Neuronal stem cell (in vitro differentiated cells): ENCODE measurements around the gene DENND2A.

ENCODE experiments used
- DNase-seq: peaks from one replicate; pipeline ENCODE4 v3.0.0-alpha.2; 2013; ENCODE audit warnings: low spot score
- H2AFZ ChIP-seq: one replicate; pipeline ENCODE4 v1.6.1; 2013; ENCODE audit warnings: mild to moderate bottlenecking, low read length, inconsistent platforms
- H2AK5ac ChIP-seq: 2 replicates; pipeline ENCODE4 v1.6.1; 2013; ENCODE audit warnings: low read depth, mild to moderate bottlenecking, inconsistent platforms, low read length, moderate library complexity, mixed read lengths
- H2BK120ac ChIP-seq: 2 replicates; pipeline ENCODE4 v1.6.1; 2013; ENCODE audit warnings: low read depth, mild to moderate bottlenecking, inconsistent platforms, low read length, moderate library complexity, mixed read lengths
- H2BK12ac ChIP-seq: one replicate; pipeline ENCODE4 v1.6.1; 2013; ENCODE audit warnings: low read length, inconsistent platforms
- H2BK15ac ChIP-seq: 2 replicates; pipeline ENCODE4 v1.6.1; 2013; ENCODE audit warnings: mild to moderate bottlenecking, low read length, inconsistent platforms, mixed read lengths
- H2BK5ac ChIP-seq: one replicate; pipeline ENCODE4 v1.6.1; 2013; ENCODE audit warnings: inconsistent platforms, mild to moderate bottlenecking, low read length, moderate library complexity
- H3K14ac ChIP-seq: one replicate; pipeline ENCODE4 v1.6.1; 2013; ENCODE audit warnings: low read length, inconsistent platforms
- H3K18ac ChIP-seq: 2 replicates; pipeline ENCODE4 v1.6.1; 2013; ENCODE audit warnings: low read length, inconsistent platforms
- H3K23ac ChIP-seq: 2 replicates; pipeline ENCODE4 v1.6.1; 2013; ENCODE audit warnings: low read depth, mild to moderate bottlenecking, mixed read lengths, low read length, inconsistent platforms; ENCODE audit not compliant: poor library complexity
- H3K27ac ChIP-seq: replicated peaks from 3 replicates; pipeline ENCODE4 v1.5.1; 2013; ENCODE audit warnings: low read length, inconsistent platforms
- H3K27me3 ChIP-seq, 3 experiments: 2 replicates each; pipeline ENCODE4 v1.6.1; 2013; ENCODE audit warnings: low read length in 3 of 3, mild to moderate bottlenecking in 2 of 3, inconsistent platforms in 1 of 3, low read depth in 1 of 3, mixed read lengths in 1 of 3, moderate library complexity in 1 of 3; ENCODE audit not compliant: control insufficient read depth in 3 of 3, insufficient read depth in 3 of 3
- H3K36me3 ChIP-seq, 2 donors: replicated peaks in 1 of 2; 2 replicates each; pipeline ENCODE4 v1.6.1; 2013; ENCODE audit warnings: low read length in 2 of 2; ENCODE audit not compliant: control insufficient read depth in 2 of 2, insufficient read depth in 2 of 2
- H3K4ac ChIP-seq: 2 replicates; pipeline ENCODE4 v1.6.1; 2013; ENCODE audit warnings: inconsistent platforms, mild to moderate bottlenecking, low read length, moderate library complexity
- H3K4me1 ChIP-seq, 2 donors: 1 replicate in 1 of 2; 2 replicates in 1 of 2; pipeline ENCODE4 v1.6.1; 2013; ENCODE audit warnings: low read length in 2 of 2, low read depth in 1 of 2; ENCODE audit not compliant: control insufficient read depth in 2 of 2, insufficient read depth in 1 of 2
- H3K4me2 ChIP-seq: one replicate; pipeline ENCODE4 v1.6.1; 2013; ENCODE audit warnings: mild to moderate bottlenecking, low read length, inconsistent platforms; ENCODE audit not compliant: insufficient read depth, poor library complexity, severe bottlenecking
- H3K4me3 ChIP-seq, 2 donors: 2 replicates each; pipeline ENCODE4 v1.5.1; 2013; ENCODE audit warnings: low read length in 2 of 2, mild to moderate bottlenecking in 2 of 2, inconsistent platforms in 1 of 2, moderate library complexity in 1 of 2
- H3K79me1 ChIP-seq: one replicate; pipeline ENCODE4 v1.6.1; 2013; ENCODE audit warnings: low read depth, mild to moderate bottlenecking, inconsistent platforms, low read length, moderate library complexity
- H3K9ac ChIP-seq: one replicate; pipeline ENCODE4 v1.6.1; 2013; ENCODE audit warnings: mild to moderate bottlenecking, low read depth, low read length, inconsistent platforms; ENCODE audit not compliant: poor library complexity
- H3K9me3 ChIP-seq, 2 donors: replicated peaks in 1 of 2; 2 replicates each; pipeline versions ENCODE3 to v1.6.1; 2013; ENCODE audit warnings: low read length in 2 of 2, mild to moderate bottlenecking in 2 of 2, inconsistent platforms in 1 of 2, low read depth in 1 of 2, mixed read lengths in 1 of 2, moderate library complexity in 1 of 2; ENCODE audit not compliant: control insufficient read depth in 2 of 2, insufficient read depth in 1 of 2
- H4K8ac ChIP-seq: one replicate; pipeline ENCODE4 v1.6.1; 2013; ENCODE audit warnings: low read depth, mild to moderate bottlenecking, inconsistent platforms, low read length, moderate library complexity
- H4K91ac ChIP-seq: one replicate; pipeline ENCODE4 v1.6.1; 2013; ENCODE audit warnings: low read length, low read depth, mild to moderate bottlenecking, inconsistent platforms; ENCODE audit not compliant: poor library complexity
- WGBS, 2 donors: extraction: QIAGEN DNeasy Blood & Tissue Kit; methylation state at CpG; one replicate each; pipeline ENCODE4 v1.1.7; 2013; ENCODE audit warnings: missing lambda C conversion rate in 2 of 2, mixed read lengths in 1 of 2; ENCODE audit not compliant: insufficient read length in 2 of 2, insufficient replicate concordance in 1 of 2; ENCODE audit errors: extremely low coverage in 2 of 2; 5-methylcytosine and 5-hydroxymethylcytosine counted together

Gene DENND2A

GRCh38 chr7:140497241-140497769 is 143.3 kb downstream of the DENND2A start:
- DNase-seq, result no peak
- H3K4me1 ChIP-seq, result peaks cover 0 to 2% of the 10 kb centered on the region in 2 donors
- no peaks in the 10 kb centered on the region for H3K27me3 ChIP-seq
- H3K36me3 ChIP-seq, result no peaks in the 10 kb centered on the region
- no peak overlapping the region for H3K4me2 ChIP-seq
- no CpG with 5 or more reads among the region's 5 CpGs for WGBS, 2 donors
- no peak overlapping the region for H2BK15ac ChIP-seq
- no peak overlapping the region for H4K8ac ChIP-seq
- H3K14ac ChIP-seq, result no peak overlapping the region
- no peak overlapping the region for H2BK5ac ChIP-seq
- H3K9me3 ChIP-seq, result no peaks in the 10 kb centered on the region
- no peak overlapping the region for H3K18ac ChIP-seq
- no peak overlapping the region for H3K4ac ChIP-seq
- no peak overlapping the region for H2AK5ac ChIP-seq
- H3K79me1 ChIP-seq, result no peaks in the 10 kb centered on the region
- no peak overlapping the region for H2AFZ ChIP-seq
- no peak overlapping the region for H3K4me3 ChIP-seq
- H4K91ac ChIP-seq, result no peak overlapping the region
- no peak overlapping the region for H3K9ac ChIP-seq
- no peak overlapping the region for H3K27ac ChIP-seq
- H2BK12ac ChIP-seq, result no peak overlapping the region
- no peak overlapping the region for H2BK120ac ChIP-seq
- H3K23ac ChIP-seq, result no peak overlapping the region

GRCh38 chr7:140495514-140496097 is 145.0 kb downstream of the DENND2A start:
- H2BK12ac ChIP-seq, result no peak overlapping the region
- H3K27ac ChIP-seq, result no peak overlapping the region
- peak overlapping the region; percentile 80 for H3K23ac ChIP-seq
- no peak overlapping the region for H3K4me2 ChIP-seq
- H3K4me1 ChIP-seq, result peaks cover 0 to 2% of the 10 kb centered on the region in 2 donors
- no peaks in the 10 kb centered on the region for H3K36me3 ChIP-seq
- no peak overlapping the region for H3K9ac ChIP-seq
- no peak overlapping the region for H3K4ac ChIP-seq
- peak overlapping the region; percentile 56 for H3K14ac ChIP-seq
- H2BK15ac ChIP-seq, result no peak overlapping the region
- H4K91ac ChIP-seq, result no peak overlapping the region
- H2BK5ac ChIP-seq, result no peak overlapping the region
- no peaks in the 10 kb centered on the region for H3K27me3 ChIP-seq
- H2AK5ac ChIP-seq, result no peak overlapping the region
- H3K18ac ChIP-seq, result peak overlapping the region; percentile 83
- peak overlapping the region; percentile 17 for H4K8ac ChIP-seq
- H3K4me3 ChIP-seq, result no peak overlapping the region
- H2AFZ ChIP-seq, result no peak overlapping the region
- no peaks in the 10 kb centered on the region for H3K9me3 ChIP-seq
- no peak for DNase-seq
- no peak overlapping the region for H2BK120ac ChIP-seq
- no CpG with 5 or more reads among the region's 9 CpGs for WGBS, 2 donors
- H3K79me1 ChIP-seq, result no peaks in the 10 kb centered on the region

- WGBS, 2 donors, result no CpG with 5 or more reads among the region's 9 CpGs
Observed at GRCh38 chr7:140494867-140495266, 145.7 kb downstream of the DENND2A start.

GRCh38 chr7:140489026-140489359 is 151.6 kb downstream of the DENND2A start:
- Histone ChIP-seq H2BK12ac (no peak overlapping the region), H3K79me1 (no peaks in the 10 kb centered on the region), H4K91ac (no peak overlapping the region), H3K9me3 (no peaks in the 10 kb centered on the region), H2AK5ac (no peak overlapping the region), H2AFZ (no peak overlapping the region), H3K9ac (no peak overlapping the region), H4K8ac (no peak overlapping the region), H3K23ac (no peak overlapping the region), H3K18ac (no peak overlapping the region), H3K14ac (no peak overlapping the region), H2BK120ac (no peak overlapping the region), H3K4me3 (no peak overlapping the region), H3K27ac (no peak overlapping the region), H2BK15ac (no peak overlapping the region), H3K4me1 (peaks cover 0 to 4% of the 10 kb centered on the region in 2 donors), H3K27me3 (no peaks in the 10 kb centered on the region), H2BK5ac (no peak overlapping the region), H3K4ac (no peak overlapping the region), H3K36me3 (no peaks in the 10 kb centered on the region), H3K4me2 (no peak overlapping the region)
- DNase-seq, result no peak
- WGBS, 2 donors, result no CpG with 5 or more reads among the region's 2 CpGs

More at GRCh38 chr7:140494867-140495266, 145.7 kb downstream of the DENND2A start:
- H3K18ac ChIP-seq, result no peak overlapping the region
- no peak overlapping the region for H3K4me2 ChIP-seq
- H3K4me1 ChIP-seq, result peaks cover 0 to 2% of the 10 kb centered on the region in 2 donors
- no peaks in the 10 kb centered on the region for H3K79me1 ChIP-seq
- no peak overlapping the region for H2BK120ac ChIP-seq
- no peak overlapping the region for H3K27ac ChIP-seq
- no peak overlapping the region for H3K4ac ChIP-seq
- no peak overlapping the region for H2BK12ac ChIP-seq
- no peak overlapping the region for H4K91ac ChIP-seq
- H2BK15ac ChIP-seq, result no peak overlapping the region
- H3K9me3 ChIP-seq, result no peaks in the 10 kb centered on the region
- no peak overlapping the region for H2AK5ac ChIP-seq
- no peak overlapping the region for H3K14ac ChIP-seq
- no peak overlapping the region for H4K8ac ChIP-seq
- no peak overlapping the region for H3K9ac ChIP-seq
- no peak for DNase-seq
- no peak overlapping the region for H3K23ac ChIP-seq
- H3K27me3 ChIP-seq, result no peaks in the 10 kb centered on the region
- no peak overlapping the region for H2BK5ac ChIP-seq
- H2AFZ ChIP-seq, result no peak overlapping the region
- no peak overlapping the region for H3K4me3 ChIP-seq
- H3K36me3 ChIP-seq, result no peaks in the 10 kb centered on the region
